Stomach (tissue), 9 donors: Measurements from ENCODE around the gene GFRA3. TPM values are rescaled to one million over a fixed set of nuclear protein-coding genes. Genes with fewer than 3 reads are reported as not detected.

Source experiments
- DNase-seq, 2 donors: peaks; one replicate each; pipeline versions ENCODE4 v3.0.0 to v3.0.0-alpha.2; 2013 to 2019
- H3K27ac ChIP-seq, 5 donors: fragments of 200-600 bp in 4 of 5; sonication (generic) in 4 of 5; one replicate each; pipeline ENCODE4 v1.5.1; 2013 to 2019; ENCODE audit warnings: mild to moderate bottlenecking in 1 of 5, moderate library complexity in 1 of 5
- H3K27me3 ChIP-seq, 3 donors: fragments of 200-600 bp; sonication (generic); one replicate each; pipeline ENCODE4 v1.5.1; 2017 to 2019; ENCODE audit warnings: mixed run types in 1 of 3
- H3K36me3 ChIP-seq, 4 donors: fragments of 200-600 bp; sonication (generic); 1 replicate in 3 of 4; 2 replicates in 1 of 4; pipeline ENCODE4 v1.5.1; 2016 to 2019
- H3K4me1 ChIP-seq, 4 donors: fragments of 200-600 bp; sonication (generic); one replicate each; pipeline ENCODE4 v1.5.1; 2016 to 2019
- H3K4me3 ChIP-seq, 4 donors: fragments of 200-600 bp; sonication (generic) in 3 of 4; one replicate each; pipeline ENCODE4 v1.5.1; 2016 to 2019; ENCODE audit warnings: mild to moderate bottlenecking in 1 of 4
- H3K9me3 ChIP-seq, 4 donors: fragments of 200-600 bp; sonication (generic); one replicate each; pipeline ENCODE4 v1.5.1; 2016 to 2019
- EP300 ChIP-seq: sonication (generic); formaldehyde crosslinking; IDR thresholded peaks from one replicate; pipeline ENCODE4 v1.6.1; 2017; ENCODE audit warnings: antibody characterized with exemption
- POLR2A ChIP-seq, 4 donors: fragments of 450-650 bp; IDR thresholded peaks; one replicate each; pipeline ENCODE4 v1.6.1; 2016; ENCODE audit warnings: antibody characterized with exemption in 4 of 4, control low read depth in 2 of 4, mild to moderate bottlenecking in 1 of 4, moderate library complexity in 1 of 4
- POLR2AphosphoS5 ChIP-seq, 3 donors: sonication (generic); formaldehyde crosslinking; IDR thresholded peaks; one replicate each; pipeline ENCODE4 v1.6.1; 2016; ENCODE audit warnings: antibody characterized with exemption in 3 of 3
- WGBS, 5 donors: extraction: QIAGEN DNeasy Blood & Tissue Kit in 3 of 5; methylation state at CpG; one replicate each; pipeline versions ENCODE4 v1.1.5 to v1.1.7; 2013 to 2018; 5-methylcytosine and 5-hydroxymethylcytosine counted together
- intact Hi-C: fragments of 100-400 bp; cut with DNase I; formaldehyde crosslinking; loops from one replicate; pipeline ENCODE4 v1.15.1; 2023; ENCODE audit warnings: low total_unique reads
- polyA plus RNA-seq, 3 donors: library from polyadenylated mRNA; stranded (reverse); fragments of 200-250 nt; gene quantifications; one replicate each; pipeline ENCODE4 v1.2.3, GENCODE V29; 2013
- total RNA-seq, 5 donors: library from RNA; depleted of rRNA; stranded (reverse); fragments of >200 nt; gene quantifications; one replicate each; pipeline versions ENCODE4 v1.1.0 to v1.2.3, GENCODE V29; 2014 to 2016
- TF ChIP-seq, protein P1 (sequence below), 7 experiments: fragments of 450-650 bp in 4 of 7; fragments of 200-600 bp in 3 of 7; sonication (generic) in 3 of 7; IDR thresholded peaks; one replicate each; pipeline ENCODE4 v1.5.1; 2016 to 2019; ENCODE audit warnings: antibody characterized with exemption in 7 of 7, control low read depth in 2 of 7, mild to moderate bottlenecking in 1 of 7
- donor health status: healthy with polysubstance abuse.
- donor health status: Bipolar disorder and iron deficiency.
- donor health status: healthy.

Gene GFRA3
- total and polyA plus RNA-seq, 8 donors, result 0.55 to 4.1 (median 1.8) TPM; not detected in 3

DNA sequence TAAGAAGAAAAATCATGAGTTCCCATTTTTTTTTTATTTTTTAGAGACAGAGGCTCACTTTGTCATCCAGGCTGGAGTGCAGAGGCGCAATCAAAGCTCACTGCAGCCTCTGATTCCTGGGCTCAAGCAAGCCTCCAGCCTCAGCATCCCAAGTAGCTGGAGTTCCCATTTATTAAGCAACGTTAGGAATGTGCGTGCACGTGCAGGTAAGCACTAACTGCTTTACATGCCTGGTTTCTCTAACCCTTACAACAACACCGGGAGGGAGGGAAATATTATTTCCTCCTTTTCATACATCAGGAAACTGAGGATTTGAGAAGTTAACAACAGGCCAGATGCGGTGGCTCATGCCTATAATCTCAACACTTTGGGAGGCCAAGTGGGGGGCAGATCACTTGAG lies 45.0 kb downstream of the GFRA3 start:
- TF ChIP-seq, protein P1, sequence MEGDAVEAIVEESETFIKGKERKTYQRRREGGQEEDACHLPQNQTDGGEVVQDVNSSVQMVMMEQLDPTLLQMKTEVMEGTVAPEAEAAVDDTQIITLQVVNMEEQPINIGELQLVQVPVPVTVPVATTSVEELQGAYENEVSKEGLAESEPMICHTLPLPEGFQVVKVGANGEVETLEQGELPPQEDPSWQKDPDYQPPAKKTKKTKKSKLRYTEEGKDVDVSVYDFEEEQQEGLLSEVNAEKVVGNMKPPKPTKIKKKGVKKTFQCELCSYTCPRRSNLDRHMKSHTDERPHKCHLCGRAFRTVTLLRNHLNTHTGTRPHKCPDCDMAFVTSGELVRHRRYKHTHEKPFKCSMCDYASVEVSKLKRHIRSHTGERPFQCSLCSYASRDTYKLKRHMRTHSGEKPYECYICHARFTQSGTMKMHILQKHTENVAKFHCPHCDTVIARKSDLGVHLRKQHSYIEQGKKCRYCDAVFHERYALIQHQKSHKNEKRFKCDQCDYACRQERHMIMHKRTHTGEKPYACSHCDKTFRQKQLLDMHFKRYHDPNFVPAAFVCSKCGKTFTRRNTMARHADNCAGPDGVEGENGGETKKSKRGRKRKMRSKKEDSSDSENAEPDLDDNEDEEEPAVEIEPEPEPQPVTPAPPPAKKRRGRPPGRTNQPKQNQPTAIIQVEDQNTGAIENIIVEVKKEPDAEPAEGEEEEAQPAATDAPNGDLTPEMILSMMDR (IDR thresholded peaks at IDR 0.05), result no peak
- TF ChIP-seq POLR2AphosphoS5 (IDR thresholded peaks at IDR 0.05), result no peak
- no peak for TF ChIP-seq EP300
- no peak for TF ChIP-seq POLR2A (IDR thresholded peaks at IDR 0.05)
- Histone ChIP-seq H3K27me3 (peaks cover 0 to 4% (median 0%) of the 10 kb centered on the region in 3 donors), H3K4me1 (peaks cover 4 to 20% (median 12%) of the 10 kb centered on the region in 4 donors), H3K4me3 (no peak overlapping the region), H3K36me3 (no peaks in the 10 kb centered on the region), H3K27ac (no peak overlapping the region), H3K9me3 (peaks cover 2 to 12% (median 6%) of the 10 kb centered on the region in 4 donors)
- intact Hi-C loops, result no loop called here
- 56 to 75% (median 68%) methylated on average over 6 of the region's 6 CpGs for WGBS, 5 donors
- no peak for DNase-seq

- TF ChIP-seq, protein P1 (IDR thresholded peaks at IDR 0.05), result no peak
- TF ChIP-seq POLR2AphosphoS5 (IDR thresholded peaks at IDR 0.05) (no peak), EP300 (no peak), POLR2A (IDR thresholded peaks at IDR 0.05) (no peak)
These were observed 47.5 kb downstream of the GFRA3 start for GRCh38 chr5:138226910-138227309.

GRCh38 chr5:138224712-138225111 lies 49.7 kb downstream of the GFRA3 start:
- H3K9me3 ChIP-seq, result peaks cover 2 to 12% (median 6%) of the 10 kb centered on the region in 4 donors
- peaks cover 0 to 10% (median 5%) of the 10 kb centered on the region in 4 donors for H3K4me1 ChIP-seq
- H3K36me3 ChIP-seq, result no peaks in the 10 kb centered on the region
- H3K27me3 ChIP-seq, result no peaks in the 10 kb centered on the region
- no peak for TF ChIP-seq POLR2A (IDR thresholded peaks at IDR 0.05)
- TF ChIP-seq, protein P1 (IDR thresholded peaks at IDR 0.05), result no peak
- TF ChIP-seq EP300, result no peak
- TF ChIP-seq POLR2AphosphoS5 (IDR thresholded peaks at IDR 0.05), result no peak
- DNase-seq, result no peak
- no peak overlapping the region for H3K4me3 ChIP-seq
- WGBS, 5 donors, result 63 to 76% (median 66%) methylated on average over 6 of the region's 6 CpGs
- intact Hi-C loops, result no loop called here
- no peak overlapping the region for H3K27ac ChIP-seq

More at GRCh38 chr5:138226910-138227309, 47.5 kb downstream of the GFRA3 start:
- Histone ChIP-seq H3K36me3 (no peaks in the 10 kb centered on the region), H3K9me3 (peaks cover 2 to 12% (median 6%) of the 10 kb centered on the region in 4 donors), H3K4me1 (peaks cover 7 to 29% (median 15%) of the 10 kb centered on the region in 4 donors), H3K27me3 (no peaks in the 10 kb centered on the region), H3K4me3 (no peak overlapping the region), H3K27ac (no peak overlapping the region)
- intact Hi-C loops, result no loop called here
- no peak for DNase-seq

DNA sequence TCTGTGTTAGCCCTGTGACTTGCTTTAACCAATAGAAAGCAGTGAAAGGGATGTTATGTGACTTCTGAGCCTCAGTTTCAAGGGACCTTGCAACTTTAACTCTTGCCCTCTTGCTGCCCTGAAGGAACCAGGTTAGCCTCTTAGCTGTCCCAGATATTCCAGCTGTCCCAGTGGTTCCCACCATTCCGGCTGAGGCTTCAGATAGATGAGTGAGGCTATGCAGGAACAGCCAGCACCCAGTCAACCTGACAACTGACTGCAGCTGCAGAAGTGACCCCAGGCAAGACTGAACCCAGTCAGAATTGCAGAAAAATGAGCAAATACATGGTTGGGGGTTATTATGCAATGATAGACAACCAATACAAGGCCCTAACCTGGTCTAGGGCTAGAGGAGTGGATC lies 50.9 kb downstream of the GFRA3 start:
- intact Hi-C loops, result no loop called here
- H3K4me3 ChIP-seq, result no peak overlapping the region
- H3K4me1 ChIP-seq, result peaks cover 0 to 9% (median 5%) of the 10 kb centered on the region in 4 donors
- H3K36me3 ChIP-seq, result no peaks in the 10 kb centered on the region
- peaks cover 2 to 12% (median 6%) of the 10 kb centered on the region in 4 donors for H3K9me3 ChIP-seq
- H3K27ac ChIP-seq, result no peak overlapping the region
- WGBS, 5 donors, result 88 to 100% (median 93%) methylated on average over 1 of the region's 1 CpG
- DNase-seq, result no peak
- TF ChIP-seq EP300, result no peak
- no peak for TF ChIP-seq POLR2AphosphoS5 (IDR thresholded peaks at IDR 0.05)
- TF ChIP-seq, protein P1 (IDR thresholded peaks at IDR 0.05), result no peak
- TF ChIP-seq POLR2A (IDR thresholded peaks at IDR 0.05), result no peak
- no peaks in the 10 kb centered on the region for H3K27me3 ChIP-seq
